ENCODE measurements around the gene KLHDC10.
"Not testable (repeated sequence)": the region's sequence is repeated elsewhere in the genome, so short reads cannot be mapped to it uniquely, and the experiment has no call there.

Gene KLHDC10

GRCh38 chr7:130055198-130055597, 15.1 kb upstream of the KLHDC10 start:
- not testable (repeated sequence) for H3K9me3 ChIP-seq (ENCODE audit: control insufficient read depth, insufficient read depth, low read length); H3K9ac ChIP-seq (ENCODE audit: low read depth, low read length); H3K36me3 ChIP-seq (ENCODE audit: control insufficient read depth, insufficient read depth, low read length); H3K27me3 ChIP-seq (ENCODE audit: control insufficient read depth, insufficient read depth, low read length); H3K27ac ChIP-seq (ENCODE audit: low read depth, low read length); H3K4me1 ChIP-seq (ENCODE audit: control insufficient read depth, insufficient read depth, low read length); H3K4me3 ChIP-seq (ENCODE audit: low read depth, low read length)

- H3K27ac ChIP-seq (ENCODE audit: low read depth, low read length), result no peak overlapping the region
- H3K4me3 ChIP-seq (ENCODE audit: low read depth, low read length), result no peak overlapping the region
- no peak overlapping the region for H3K9ac ChIP-seq (ENCODE audit: low read depth, low read length)
- no peaks in the 10 kb centered on the region for H3K9me3 ChIP-seq (ENCODE audit: control insufficient read depth, insufficient read depth, low read length)
- H3K4me1 ChIP-seq (ENCODE audit: control insufficient read depth, insufficient read depth, low read length), result no peaks in the 10 kb centered on the region
- no peaks in the 10 kb centered on the region for H3K36me3 ChIP-seq (ENCODE audit: control insufficient read depth, insufficient read depth, low read length)
- no peaks in the 10 kb centered on the region for H3K27me3 ChIP-seq (ENCODE audit: control insufficient read depth, insufficient read depth, low read length)
These were observed 8.1 kb upstream of the KLHDC10 start for GRCh38 chr7:130062246-130062645.

- H3K4me3 ChIP-seq (ENCODE audit: low read depth, low read length), result no peak overlapping the region
- H3K36me3 ChIP-seq (ENCODE audit: control insufficient read depth, insufficient read depth, low read length), result no peaks in the 10 kb centered on the region
- H3K9ac ChIP-seq (ENCODE audit: low read depth, low read length), result no peak overlapping the region
- no peak overlapping the region for H3K27ac ChIP-seq (ENCODE audit: low read depth, low read length)
- no peaks in the 10 kb centered on the region for H3K4me1 ChIP-seq (ENCODE audit: control insufficient read depth, insufficient read depth, low read length)
- H3K9me3 ChIP-seq (ENCODE audit: control insufficient read depth, insufficient read depth, low read length), result no peaks in the 10 kb centered on the region
- H3K27me3 ChIP-seq (ENCODE audit: control insufficient read depth, insufficient read depth, low read length), result no peaks in the 10 kb centered on the region
These were observed 7.3 kb upstream of the KLHDC10 start for GRCh38 chr7:130063036-130063435.

- H3K4me1 ChIP-seq (ENCODE audit: control insufficient read depth, insufficient read depth, low read length); H3K36me3 ChIP-seq (ENCODE audit: control insufficient read depth, insufficient read depth, low read length); H3K9me3 ChIP-seq (ENCODE audit: control insufficient read depth, insufficient read depth, low read length); H3K9ac ChIP-seq (ENCODE audit: low read depth, low read length); H3K27me3 ChIP-seq (ENCODE audit: control insufficient read depth, insufficient read depth, low read length); H3K27ac ChIP-seq (ENCODE audit: low read depth, low read length); H3K4me3 ChIP-seq (ENCODE audit: low read depth, low read length): not testable (repeated sequence)
These were observed 5.8 kb upstream of the KLHDC10 start for GRCh38 chr7:130064580-130064926.

DNA sequence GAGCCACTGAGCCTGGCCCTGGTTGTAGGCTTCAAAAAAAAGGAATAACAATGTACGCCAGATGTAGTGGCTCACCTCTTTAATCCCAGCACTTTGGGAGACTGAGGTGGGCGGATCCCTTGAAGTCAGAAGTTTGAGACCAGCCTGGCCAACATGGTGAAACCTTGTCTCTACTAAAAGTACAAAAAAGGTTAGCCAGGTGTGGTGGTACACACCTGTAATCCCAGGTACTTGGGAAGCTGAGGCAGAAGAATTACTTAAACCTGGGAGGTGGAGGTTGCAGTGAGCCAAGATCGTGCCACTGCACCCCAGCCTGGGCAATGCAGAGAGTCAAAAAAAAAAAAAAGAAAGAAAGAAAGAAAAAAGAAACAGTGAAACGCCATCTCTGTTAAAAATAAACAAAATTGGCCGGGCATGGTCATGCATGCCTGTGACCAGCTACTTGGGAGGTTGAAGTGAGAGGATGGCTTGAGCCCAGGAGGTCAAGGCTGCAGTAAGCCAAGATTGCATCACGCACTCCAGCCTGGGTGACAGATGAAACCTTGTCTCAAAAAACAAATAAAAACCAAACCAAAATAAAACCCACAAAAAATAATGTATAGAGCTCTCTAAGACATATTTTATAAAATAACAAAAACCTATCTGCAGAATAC, 4.7 kb upstream of the KLHDC10 start:
- H3K36me3 ChIP-seq (ENCODE audit: control insufficient read depth, insufficient read depth, low read length), result no peaks in the 10 kb centered on the region
- H3K4me3 ChIP-seq (ENCODE audit: low read depth, low read length), result no peak overlapping the region
- no peak overlapping the region for H3K27ac ChIP-seq (ENCODE audit: low read depth, low read length)

GRCh38 chr7:130069179-130069977, 956 bp upstream of the KLHDC10 start:
- Histone ChIP-seq H3K9ac (ENCODE audit: low read depth, low read length) (peak overlapping the region; percentile 54), H3K4me1 (ENCODE audit: control insufficient read depth, insufficient read depth, low read length) (peaks cover 17% of the 10 kb centered on the region), H3K27me3 (ENCODE audit: control insufficient read depth, insufficient read depth, low read length) (no peaks in the 10 kb centered on the region), H3K4me3 (ENCODE audit: low read depth, low read length) (peak overlapping the region; percentile 87), H3K36me3 (ENCODE audit: control insufficient read depth, insufficient read depth, low read length) (no peaks in the 10 kb centered on the region), H3K9me3 (ENCODE audit: control insufficient read depth, insufficient read depth, low read length) (no peaks in the 10 kb centered on the region), H3K27ac (ENCODE audit: low read depth, low read length) (peak overlapping the region; percentile 82)

More for the DNA sequence above, 4.7 kb upstream of the KLHDC10 start:
- no peak overlapping the region for H3K9ac ChIP-seq (ENCODE audit: low read depth, low read length)
- H3K9me3 ChIP-seq (ENCODE audit: control insufficient read depth, insufficient read depth, low read length), result no peaks in the 10 kb centered on the region
- peaks cover 7% of the 10 kb centered on the region; the same call in 1 of the 2 replicates for H3K4me1 ChIP-seq (ENCODE audit: control insufficient read depth, insufficient read depth, low read length)
- H3K27me3 ChIP-seq (ENCODE audit: control insufficient read depth, insufficient read depth, low read length), result no peaks in the 10 kb centered on the region

DNA sequence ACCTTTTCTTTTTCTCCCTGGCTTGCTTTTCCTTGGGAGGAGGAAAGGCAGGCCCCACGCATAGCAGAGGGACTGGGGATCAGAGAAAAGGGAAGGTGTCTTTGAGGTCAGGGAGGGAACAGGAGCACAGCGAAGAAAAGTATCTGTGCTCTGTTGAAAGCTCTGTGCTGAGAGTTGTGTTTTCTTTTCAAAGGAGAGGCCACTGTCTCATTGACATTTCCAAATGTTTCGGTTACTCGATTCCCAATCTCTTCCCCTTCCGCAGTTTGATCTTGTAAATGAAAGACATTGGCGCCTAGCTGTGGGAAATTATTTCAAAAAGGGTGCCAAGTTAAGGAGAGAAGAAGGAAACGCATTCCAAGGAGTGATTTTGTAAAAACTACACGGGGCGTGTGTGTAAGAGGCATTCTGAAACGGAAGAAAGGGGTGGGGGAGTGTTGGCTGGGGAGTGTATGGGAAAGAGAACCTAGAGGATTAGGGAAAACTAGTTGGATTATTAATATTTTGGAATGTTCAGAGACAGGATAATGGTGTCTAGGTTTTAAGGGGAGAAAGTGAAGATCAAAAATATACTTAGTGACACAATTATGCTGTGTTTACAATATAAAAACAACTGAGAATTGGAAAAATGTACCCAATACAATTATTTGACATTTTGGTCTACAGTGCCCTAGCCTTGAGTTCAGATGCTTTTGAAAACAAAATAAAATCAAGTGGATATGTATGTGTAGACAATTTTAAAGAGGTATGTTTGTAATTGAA, 708 bp downstream of the KLHDC10 start:
- H3K4me3 ChIP-seq (ENCODE audit: low read depth, low read length), result peak overlapping the region; percentile 87
- H3K27ac ChIP-seq (ENCODE audit: low read depth, low read length), result peak overlapping the region; percentile 72
- H3K36me3 ChIP-seq (ENCODE audit: control insufficient read depth, insufficient read depth, low read length), result no peaks in the 10 kb centered on the region
- peak overlapping the region; percentile 34 for H3K9ac ChIP-seq (ENCODE audit: low read depth, low read length)
- H3K9me3 ChIP-seq (ENCODE audit: control insufficient read depth, insufficient read depth, low read length), result no peaks in the 10 kb centered on the region
- H3K4me1 ChIP-seq (ENCODE audit: control insufficient read depth, insufficient read depth, low read length), result peaks cover 17% of the 10 kb centered on the region
- no peaks in the 10 kb centered on the region for H3K27me3 ChIP-seq (ENCODE audit: control insufficient read depth, insufficient read depth, low read length)

- H3K4me1 ChIP-seq (ENCODE audit: control insufficient read depth, insufficient read depth, low read length), result peaks cover 17% of the 10 kb centered on the region
- no peak overlapping the region for H3K27ac ChIP-seq (ENCODE audit: low read depth, low read length)
- no peaks in the 10 kb centered on the region for H3K9me3 ChIP-seq (ENCODE audit: control insufficient read depth, insufficient read depth, low read length)
- no peak overlapping the region for H3K9ac ChIP-seq (ENCODE audit: low read depth, low read length)
- H3K27me3 ChIP-seq (ENCODE audit: control insufficient read depth, insufficient read depth, low read length), result no peaks in the 10 kb centered on the region
- peak overlapping the region; percentile 87 for H3K4me3 ChIP-seq (ENCODE audit: low read depth, low read length)
- H3K36me3 ChIP-seq (ENCODE audit: control insufficient read depth, insufficient read depth, low read length), result no peaks in the 10 kb centered on the region
These were observed 1.6 kb downstream of the KLHDC10 start for GRCh38 chr7:130071701-130072622.

DNA sequence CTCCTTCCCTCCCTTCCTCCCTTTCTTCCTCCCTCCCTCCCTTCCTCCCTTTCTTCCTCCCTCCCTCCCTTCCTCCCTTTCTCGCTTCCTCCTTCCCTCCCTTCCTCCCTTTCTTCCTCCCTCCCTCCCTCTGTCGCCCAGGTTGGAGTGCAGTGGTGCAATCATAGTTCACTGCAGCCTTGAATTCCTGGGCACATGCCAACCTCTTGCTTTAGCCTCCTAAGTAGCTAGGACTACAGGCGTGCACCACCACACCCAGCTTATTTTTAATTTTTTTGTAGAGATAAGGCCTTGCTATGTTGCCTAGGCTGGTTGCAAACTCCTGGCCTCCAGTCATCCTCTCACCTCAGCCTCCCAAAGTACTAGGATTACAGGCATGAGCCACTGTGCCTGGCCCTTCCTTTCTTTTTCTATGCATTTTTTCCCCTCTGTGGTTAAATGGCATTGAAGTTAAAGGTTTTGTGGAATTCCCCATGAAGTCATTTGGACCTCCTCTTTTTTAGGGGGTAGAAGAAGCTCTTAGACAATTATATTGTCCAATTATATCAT, 9.6 kb downstream of the KLHDC10 start:
- Histone ChIP-seq H3K4me3 (ENCODE audit: low read depth, low read length) (no peak overlapping the region), H3K36me3 (ENCODE audit: control insufficient read depth, insufficient read depth, low read length) (no peaks in the 10 kb centered on the region), H3K9me3 (ENCODE audit: control insufficient read depth, insufficient read depth, low read length) (no peaks in the 10 kb centered on the region), H3K9ac (ENCODE audit: low read depth, low read length) (no peak overlapping the region), H3K4me1 (ENCODE audit: control insufficient read depth, insufficient read depth, low read length) (no peaks in the 10 kb centered on the region; the same call in 1 of the 2 replicates), H3K27ac (ENCODE audit: low read depth, low read length) (no peak overlapping the region), H3K27me3 (ENCODE audit: control insufficient read depth, insufficient read depth, low read length) (no peaks in the 10 kb centered on the region)

DNA sequence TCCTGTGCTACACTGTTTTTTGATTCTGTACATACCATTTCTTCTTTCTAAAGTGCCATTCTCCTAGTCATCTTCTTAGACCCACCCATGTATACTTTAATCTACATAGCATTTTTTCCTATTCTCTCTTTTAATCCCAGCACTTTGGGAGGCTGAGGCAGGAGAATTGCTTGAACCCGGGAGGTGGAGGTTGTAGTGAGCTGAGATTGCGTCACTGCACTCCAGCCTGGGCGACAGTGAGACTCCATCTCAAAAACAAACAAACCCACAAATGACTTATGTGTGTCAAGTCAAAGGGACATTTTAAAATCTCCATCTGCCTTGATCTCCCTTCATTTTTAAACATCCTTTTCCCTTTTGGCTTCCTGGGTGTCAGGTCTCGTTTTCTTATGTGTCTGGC, 13.2 kb downstream of the KLHDC10 start:
- H3K27me3 ChIP-seq (ENCODE audit: control insufficient read depth, insufficient read depth, low read length); H3K9me3 ChIP-seq (ENCODE audit: control insufficient read depth, insufficient read depth, low read length); H3K9ac ChIP-seq (ENCODE audit: low read depth, low read length); H3K4me1 ChIP-seq (ENCODE audit: control insufficient read depth, insufficient read depth, low read length); H3K27ac ChIP-seq (ENCODE audit: low read depth, low read length); H3K4me3 ChIP-seq (ENCODE audit: low read depth, low read length); H3K36me3 ChIP-seq (ENCODE audit: control insufficient read depth, insufficient read depth, low read length): not testable (repeated sequence)
